GM21528 (cell line): ENCODE measurements around the gene PTGR1.
"Not testable (repeated sequence)": the region's sequence is repeated elsewhere in the genome, so short reads cannot be mapped to it uniquely, and the experiment has no call there.

Experiments used
- ATAC-seq: cut with Tn5 transposase; IDR thresholded peaks from one replicate; pipeline ENCODE4 v1.9.1; 2021; ENCODE audit warnings: mild to moderate bottlenecking, moderate library complexity; ENCODE audit not compliant: unreplicated experiment, low FRiP score

PTGR1 gene

DNA sequence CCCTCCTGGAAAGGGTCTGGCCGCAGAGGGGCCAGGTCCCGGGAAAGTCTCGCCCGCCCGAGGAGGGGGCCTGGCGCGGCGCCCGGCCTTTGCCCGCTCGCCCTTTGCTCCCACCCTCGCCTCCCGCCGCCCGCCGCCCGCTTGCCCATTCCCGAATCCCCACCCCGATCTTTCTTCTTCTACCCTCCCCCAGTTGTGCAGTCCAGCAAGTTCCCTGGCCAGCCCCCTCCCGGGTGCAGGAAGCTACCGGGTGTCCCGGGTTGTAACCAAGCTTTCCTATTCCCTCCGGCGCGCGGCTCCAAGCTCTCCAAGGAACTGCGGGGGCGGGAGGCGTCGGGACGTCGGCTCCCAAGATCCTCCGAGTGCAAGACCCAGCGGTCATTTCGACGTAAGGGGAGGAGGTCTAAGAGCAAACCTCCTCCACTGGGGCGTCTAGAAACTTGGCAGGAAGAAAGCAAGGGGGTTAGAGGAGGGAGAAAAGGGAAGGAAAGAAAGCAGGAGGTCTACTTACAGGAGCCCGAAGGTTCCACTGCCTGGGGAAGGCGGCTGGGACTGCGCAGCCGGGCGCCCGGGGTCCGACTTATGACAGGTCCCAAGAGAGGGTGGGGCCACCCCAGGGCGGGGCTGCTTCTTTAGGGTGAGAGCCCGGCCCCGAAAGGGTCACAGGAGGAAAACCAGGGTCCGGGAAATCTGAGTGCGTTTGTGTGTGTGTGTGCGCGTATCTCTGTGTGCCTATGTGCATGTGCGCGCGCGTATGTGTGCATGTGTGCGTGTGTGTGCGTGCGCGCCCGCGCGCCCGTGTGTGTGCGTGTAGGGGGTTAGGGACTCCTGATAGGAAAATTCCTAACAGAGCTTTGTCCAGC lies at the start of gene PTGR1:
Gene PTGR1 (minus strand): TSS at position 556 of the 863 bp plus-strand sequence. CDS start 2,225 bp downstream, outside the sequence.
- no peak for ATAC-seq

DNA sequence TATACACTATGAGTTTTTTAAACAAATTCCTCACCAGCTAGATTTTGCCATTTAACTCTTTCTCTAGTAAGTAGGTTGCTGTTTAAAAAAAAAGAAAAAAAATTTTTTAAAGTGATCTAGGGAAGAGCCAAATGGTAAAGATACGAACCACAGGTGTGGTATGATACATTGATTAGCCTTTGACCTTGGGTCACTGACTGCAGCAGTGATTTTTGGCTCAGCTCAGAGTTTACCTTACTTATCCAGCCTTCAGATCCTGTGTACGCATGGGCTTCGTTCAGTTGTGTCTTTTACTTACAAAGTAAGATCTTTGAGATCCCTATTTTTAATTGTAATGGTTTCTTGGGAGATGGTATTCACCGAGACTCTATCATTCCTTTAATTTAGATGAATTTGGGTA lies 49.6 kb upstream of the PTGR1 start:
- no peak for ATAC-seq

DNA sequence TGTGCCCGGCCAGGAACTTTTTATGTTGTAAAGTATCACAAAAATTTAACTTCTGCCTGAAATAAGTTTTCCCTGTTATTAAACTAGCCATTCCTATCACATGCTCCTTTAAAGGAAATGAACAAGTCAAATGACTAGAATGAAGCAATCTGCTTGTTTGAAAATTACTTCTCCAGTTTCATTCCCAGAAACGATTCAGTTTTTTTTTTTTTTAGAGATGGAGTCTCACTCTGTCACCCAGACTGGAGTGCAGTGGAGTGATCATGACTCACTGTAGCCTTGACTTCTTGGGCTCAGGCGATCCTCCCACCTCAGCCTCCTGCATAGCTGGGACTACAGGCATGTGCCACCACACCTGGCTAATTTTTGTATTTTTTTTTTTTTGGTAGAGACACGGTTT lies 48.6 kb upstream of the PTGR1 start:
- ATAC-seq = no peak

DNA sequence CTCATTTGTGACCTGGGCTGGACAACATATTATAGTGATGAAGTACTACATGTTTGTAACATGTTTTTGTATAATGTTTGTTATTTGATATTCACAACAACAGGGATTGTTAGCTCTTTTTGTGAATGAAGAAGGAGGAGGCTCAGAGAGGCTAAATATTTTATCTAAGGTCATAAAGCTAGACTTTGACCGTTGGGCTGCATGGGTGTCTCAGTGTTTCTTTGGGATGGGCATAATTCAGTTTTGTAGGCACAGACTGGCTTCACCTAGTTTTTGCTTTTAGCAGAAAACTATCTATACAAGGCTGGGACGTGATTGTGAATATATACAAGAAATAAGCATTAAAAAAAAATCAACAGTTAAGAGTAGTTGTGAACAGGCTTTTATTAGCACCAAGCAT lies 47.0 kb upstream of the PTGR1 start:
- no peak for ATAC-seq

DNA sequence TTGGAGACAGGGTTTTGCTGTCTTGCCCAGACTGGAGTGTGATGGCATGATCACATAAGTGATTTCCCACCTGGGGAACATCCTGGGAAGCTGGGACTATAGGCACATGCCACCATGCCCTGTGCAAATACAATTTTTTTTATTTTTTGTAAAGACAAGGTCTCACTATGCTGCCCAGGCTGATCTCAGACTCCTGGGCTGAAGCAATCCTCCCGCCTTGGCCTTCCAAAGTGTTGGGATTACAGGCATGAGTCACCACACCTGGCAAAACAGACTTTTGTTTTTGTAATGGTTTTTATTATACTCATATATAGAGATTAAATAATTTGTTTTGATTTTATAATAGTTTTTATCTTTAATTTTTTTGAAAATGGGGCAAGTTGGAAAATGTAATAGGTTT lies 46.4 kb upstream of the PTGR1 start:
- ATAC-seq = no peak

DNA sequence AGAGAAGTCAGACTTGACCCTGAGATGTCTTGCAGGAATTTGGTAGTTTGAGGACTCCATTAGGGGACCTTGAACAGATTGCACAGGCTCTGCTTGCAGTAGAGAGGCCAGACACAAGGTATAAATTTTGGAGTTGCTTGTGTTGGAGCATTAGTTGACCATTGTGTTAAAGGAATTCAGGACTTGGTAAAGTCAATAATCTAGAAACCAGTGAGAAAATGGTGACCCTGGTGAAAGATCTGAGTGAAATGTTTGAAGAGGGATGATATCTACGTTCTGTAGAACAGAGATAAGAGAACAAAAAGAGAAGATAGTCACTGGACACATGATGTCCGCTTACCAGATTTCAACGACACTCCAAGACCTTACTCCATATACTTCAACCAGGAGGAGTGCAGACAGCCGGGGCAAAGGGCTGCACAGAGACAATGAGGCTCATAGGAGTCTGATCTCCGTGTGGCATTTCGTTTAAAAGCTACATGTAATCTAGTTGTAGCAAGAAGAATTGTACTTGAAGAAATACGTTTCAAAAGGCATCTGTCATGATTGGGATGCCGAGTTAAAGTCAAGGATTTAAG lies 44.8 kb upstream of the PTGR1 start:
- ATAC-seq = no peak

DNA sequence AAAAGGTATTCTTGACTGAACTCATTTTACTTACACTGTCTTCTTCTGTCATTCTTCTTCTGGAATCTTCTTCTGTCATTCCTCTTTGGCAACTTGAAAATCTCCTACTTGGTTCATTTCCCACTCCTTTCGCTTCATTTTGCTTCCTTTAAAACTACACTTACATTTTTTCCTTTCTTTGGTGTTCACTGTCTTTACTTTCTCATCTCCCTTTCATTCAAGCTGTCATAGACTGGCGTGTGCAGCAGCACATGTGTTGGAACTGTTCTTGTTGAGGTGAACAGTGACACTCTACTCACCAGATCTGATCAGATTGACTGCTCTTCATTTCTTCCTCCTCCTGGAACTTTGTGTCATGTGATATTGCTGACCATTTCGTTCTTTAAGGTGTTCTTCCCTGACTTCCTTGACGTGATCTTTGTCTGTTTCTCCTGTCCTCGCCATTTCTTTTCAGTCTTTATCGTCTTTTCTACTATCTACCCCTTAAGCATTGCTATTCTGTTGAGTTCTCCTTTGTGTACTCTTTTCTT lies 38.0 kb upstream of the PTGR1 start:
- ATAC-seq = no peak

DNA sequence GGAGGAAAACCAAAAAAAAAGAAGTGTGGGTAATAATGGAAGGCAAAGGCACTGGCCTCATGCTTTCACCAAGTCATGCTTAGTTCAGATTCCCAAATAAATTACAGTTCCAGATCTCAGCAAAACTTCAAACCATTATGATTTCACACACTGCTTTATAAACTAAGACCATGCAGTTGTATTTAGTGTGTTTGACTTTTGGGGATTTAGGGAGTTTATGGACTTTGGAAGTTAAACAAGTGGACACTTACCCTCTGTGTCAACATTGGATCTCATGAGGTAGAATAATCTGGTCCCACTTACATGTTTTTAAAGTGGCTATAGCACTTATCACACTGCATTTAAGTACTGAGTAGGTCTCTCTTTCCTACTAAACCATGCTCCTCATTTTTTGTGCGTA lies 35.4 kb upstream of the PTGR1 start:
- no peak for ATAC-seq

DNA sequence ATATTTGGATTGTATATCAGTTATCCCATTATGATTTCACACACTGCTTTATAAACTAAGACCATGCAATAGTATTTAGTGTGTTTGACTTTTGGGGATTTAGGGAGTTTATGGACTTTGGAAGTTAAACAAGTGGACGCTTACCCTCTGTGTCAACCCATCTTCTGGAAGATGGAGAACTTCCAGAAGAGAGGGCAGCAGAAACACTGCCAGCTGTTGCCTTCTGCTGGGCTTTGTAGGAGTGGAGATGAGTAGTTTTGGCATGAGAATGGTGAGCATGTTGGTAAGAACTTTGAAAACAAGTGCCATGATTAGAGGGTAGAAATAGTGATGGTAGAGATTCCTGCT lies 33.9 kb upstream of the PTGR1 start:
- no peak for ATAC-seq

DNA sequence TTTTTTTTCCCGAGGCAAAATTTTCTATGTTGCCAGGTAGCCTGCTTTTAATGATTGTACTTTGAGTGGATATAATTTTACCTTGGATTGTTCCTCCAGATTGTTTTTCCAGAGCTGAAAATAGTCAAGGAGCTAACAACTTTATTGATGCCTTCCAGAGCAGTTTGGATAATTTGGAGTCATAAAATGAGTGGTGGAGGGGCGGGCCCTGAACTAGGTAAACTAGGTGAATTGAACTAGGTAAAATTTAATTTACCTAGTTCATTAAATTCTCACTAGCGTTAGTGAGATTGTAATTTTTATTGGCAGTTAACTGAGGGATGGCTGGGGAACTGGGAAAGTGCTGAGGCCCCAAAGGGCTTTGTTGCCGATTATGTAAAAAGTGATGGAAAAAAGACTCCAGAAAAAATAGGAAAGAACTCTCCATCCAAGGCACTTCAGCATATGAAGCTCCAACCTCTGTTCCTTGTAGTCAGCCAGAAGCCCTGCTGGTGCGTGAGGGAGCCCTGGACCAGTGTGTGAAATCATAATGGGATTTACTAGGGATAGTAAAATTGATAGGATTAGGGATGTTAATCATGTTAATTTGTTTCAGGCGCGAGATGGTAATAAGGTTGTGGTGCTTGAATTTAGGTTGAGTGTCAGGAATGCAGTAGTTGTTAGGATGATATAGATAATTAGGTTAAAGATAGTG lies 33.4 kb upstream of the PTGR1 start:
- ATAC-seq = no peak

DNA sequence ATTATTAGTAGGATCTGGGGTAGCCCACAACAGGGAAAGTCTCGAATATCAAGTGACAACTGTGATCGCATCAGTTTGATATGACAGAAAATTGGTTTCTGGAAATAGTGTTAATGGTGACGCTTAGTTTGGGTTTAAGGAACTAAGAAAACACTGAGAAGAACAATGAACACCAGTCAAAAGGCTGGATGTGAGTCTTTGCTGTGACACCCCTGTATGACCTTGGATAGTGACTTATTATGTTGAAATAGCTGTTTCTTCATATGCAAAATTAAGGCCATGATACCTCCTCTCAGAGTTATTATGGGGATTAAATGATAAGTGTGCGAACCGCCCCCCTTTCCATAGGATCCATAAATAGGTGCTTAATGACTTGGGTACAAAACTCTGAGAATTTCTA lies 32.6 kb upstream of the PTGR1 start:
- ATAC-seq = no peak

DNA sequence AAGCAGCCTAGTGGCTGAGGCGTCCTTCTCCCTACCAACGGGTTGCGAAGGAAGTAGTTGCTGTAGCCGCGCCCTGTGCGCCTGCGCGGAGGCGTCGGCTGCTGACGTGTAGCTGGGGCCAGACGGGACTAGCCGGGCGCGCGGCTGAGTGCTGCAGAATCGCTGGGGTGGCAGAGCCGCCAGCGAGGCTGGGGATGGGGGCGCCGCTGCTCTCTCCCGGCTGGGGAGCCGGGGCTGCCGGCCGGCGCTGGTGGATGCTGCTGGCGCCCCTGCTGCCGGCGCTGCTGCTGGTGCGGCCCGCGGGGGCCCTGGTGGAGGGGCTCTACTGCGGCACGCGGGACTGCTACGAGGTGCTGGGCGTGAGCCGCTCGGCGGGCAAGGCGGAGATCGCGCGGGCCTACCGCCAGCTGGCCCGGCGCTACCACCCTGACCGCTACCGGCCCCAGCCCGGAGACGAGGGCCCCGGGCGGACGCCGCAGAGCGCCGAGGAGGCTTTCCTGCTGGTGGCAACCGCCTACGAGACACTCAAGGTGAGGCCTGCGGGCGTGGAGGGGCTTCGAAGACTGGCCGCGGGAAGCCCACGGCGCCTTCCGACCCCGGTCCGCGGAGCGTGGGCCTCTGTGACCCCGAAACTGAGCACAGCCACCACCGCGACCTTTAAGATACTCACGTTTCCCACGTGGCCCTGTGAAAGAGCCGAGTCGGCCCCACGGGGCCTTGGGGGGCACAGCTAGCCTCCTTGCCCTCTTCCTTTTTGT lies 31.9 kb upstream of the PTGR1 start, which contains the start of gene DNAJC25:
Gene DNAJC25 (plus strand): TSS at position 121 of the 758 bp plus-strand sequence. CDS start 74 bp downstream, at position 195.
- ATAC-seq = peak; percentile 97

DNA sequence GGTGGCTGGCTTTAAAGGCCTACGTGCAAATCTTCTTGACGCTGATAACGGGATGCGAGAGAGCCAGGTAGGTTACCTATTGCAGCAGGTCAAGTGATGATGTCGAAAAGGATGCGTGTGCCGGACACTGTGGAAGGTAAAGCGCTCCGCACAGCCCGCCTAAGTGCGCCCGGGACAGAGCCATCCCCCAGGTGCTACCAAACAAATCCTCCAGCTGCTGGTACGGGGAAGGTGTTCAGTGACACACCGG lies 31.4 kb upstream of the PTGR1 start:
- no peak for ATAC-seq

DNA sequence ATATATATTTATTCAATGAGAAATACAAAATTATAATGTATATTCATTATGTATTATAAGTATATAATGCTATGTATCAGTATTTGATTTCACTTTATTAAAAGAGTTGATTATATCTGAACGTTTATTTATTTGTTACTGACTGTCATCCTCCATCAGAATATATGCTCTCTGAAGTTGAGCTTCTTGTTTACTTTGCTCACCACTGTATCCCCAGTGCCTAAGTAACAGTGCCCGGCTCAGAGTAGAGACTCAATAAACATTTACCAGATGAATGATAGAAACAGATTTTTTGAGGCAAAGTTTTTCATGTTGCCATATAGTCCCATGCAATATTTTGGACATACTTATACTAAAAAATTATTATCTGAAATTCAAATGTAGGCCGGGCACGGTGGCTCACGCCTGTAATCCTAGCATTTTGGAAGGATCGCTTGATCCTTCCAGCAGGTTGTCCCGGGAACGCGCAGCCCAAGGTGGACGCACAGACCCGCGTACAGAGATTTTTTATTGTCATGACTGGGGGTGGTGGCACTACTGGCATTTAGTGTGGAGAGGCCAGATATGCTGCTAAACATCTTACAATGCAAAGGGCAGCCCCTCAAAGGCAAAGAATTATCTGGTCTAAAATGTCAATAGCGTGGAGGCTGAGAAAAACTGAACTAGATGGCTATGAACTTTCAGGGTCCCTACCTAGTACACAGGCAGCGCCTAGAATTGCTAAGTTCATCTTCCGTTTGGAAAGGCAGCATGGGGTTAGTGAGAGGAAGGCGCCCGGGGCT lies 30.9 kb upstream of the PTGR1 start:
- peak; percentile 40 for ATAC-seq

DNA sequence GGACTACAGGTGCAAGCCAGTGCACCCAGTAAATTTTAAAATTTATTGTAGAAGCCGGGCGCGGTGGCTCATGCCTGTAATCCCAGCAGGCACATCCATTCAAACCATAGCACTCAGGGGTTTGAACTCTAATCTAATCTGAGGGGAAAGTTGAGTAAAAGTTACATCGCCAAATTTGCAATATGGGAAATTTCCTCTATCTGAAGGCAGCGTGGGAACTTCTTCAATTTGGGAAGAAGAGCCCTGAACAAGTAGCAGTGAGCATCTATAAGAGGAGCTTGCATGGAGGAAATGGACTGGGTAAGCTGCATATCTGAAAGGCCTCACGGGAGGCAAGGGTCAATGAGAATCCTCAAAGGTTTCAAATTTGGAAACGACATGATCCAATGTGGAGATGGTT lies 29.0 kb upstream of the PTGR1 start:
- no peak for ATAC-seq

DNA sequence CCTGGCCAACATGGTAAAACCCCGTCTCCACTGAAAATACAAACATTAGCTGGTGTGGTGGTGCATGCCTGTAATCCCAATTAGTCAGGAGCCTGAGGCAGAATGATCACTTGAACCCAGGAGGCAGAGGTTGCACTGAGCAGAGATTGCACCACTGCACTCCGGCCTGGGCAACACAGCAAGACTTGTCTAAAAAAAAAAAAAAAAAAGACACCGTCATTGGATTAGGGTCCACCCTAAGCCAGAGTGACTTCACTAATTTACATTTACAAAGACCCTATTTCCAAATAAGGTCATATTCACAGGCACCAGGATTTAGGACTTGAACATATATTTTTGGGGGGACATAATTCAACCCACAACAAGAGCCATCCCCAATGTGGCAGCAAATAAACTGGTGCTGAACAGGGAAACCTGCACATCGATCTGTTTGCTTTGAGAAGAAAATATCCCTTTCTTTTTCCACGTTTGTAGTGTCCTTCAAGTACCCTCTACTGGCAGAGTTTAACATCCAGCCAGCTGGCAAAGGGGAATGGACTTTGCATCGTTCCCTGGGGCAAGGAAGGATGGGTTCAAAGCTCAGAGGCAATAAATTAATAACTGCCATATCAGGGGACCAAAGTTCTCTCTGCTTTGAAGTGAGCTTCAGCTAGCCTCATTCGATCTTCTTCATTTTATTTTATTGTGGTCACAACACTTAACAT lies 28.0 kb upstream of the PTGR1 start:
- ATAC-seq = no peak

DNA sequence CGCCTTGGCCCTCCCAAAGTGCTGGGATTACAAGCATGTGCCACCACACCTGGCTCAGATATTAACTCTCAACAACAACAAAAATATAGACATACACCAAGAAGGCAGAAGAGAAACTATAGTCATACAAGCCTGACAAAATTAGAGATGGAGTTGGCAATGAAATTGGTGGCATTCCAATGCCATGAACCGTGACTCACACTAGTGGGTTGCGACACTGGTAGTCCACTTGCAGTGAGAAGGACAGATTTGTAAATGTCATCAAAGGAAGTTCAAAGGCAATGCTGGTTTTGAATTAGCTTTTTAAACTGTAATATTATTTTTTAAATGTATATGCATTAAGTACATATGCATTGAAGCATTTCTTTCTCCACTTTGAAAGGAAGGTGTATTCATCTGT lies 23.2 kb upstream of the PTGR1 start:
- ATAC-seq = no peak

DNA sequence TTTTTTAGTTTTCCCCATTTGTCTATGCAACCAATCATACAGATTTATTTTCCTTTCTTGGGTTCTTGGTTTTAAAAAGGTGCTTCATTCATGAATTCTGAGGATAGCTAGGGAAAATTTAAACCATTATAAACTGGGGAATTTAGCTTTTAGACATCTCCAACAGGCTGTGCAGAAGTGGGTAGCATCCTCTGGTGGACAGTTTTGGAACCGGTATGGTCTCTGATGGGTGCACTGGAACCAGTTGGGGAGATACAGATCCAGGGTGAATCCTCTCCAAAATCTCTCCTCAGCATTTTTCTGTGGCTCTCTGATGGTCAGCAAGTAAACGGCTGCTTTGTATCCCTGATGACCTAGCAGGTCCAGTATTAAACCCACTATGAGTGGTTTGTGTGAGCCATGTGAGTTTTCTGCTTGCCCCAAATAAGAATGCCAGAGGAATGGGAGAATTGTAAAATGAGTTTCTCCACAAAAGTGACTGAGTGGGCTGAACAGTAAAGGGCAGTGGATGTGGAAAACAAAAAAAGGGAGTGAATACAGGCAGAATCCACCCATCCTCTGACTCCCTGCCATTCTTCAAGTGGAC lies 22.5 kb upstream of the PTGR1 start:
- no peak for ATAC-seq

DNA sequence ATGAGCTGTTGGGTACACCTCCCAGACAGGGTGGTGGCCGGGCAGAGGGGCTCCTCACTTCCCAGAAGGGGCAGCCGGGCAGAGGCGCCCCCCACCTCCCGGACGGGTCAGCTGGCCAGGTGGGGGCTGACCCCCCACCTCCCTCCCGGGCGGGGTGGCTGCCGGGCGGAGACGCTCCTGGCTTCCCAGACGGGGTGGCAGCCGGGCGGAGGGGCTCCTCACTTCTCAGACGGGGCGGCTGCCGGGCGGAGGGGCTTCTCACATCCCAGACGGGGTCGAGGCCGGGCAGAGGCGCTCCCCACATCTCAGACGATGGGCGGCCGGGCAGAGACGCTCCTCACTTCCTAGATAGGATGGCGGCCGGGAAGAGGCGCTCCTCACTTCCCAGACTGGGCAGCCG lies 17.9 kb upstream of the PTGR1 start:
- ATAC-seq = not testable (repeated sequence)
